Pancreas (tissue), 10 donors: Measurements from ENCODE around the gene SUCO. TPM values are rescaled to one million over a fixed set of nuclear protein-coding genes. Genes with fewer than 3 reads are reported as not detected.
A peak's percentile ranks its signal among the peaks of the same experiment; 100 is the strongest.

ENCODE experiments used
- ATAC-seq, 4 donors: fragments of 200-7000 bp; cut with Tn5 transposase; one replicate each; pipeline versions ENCODE4 v1.8.0 to v1.9.1; 2020; ENCODE audit warnings: mild to moderate bottlenecking in 4 of 4, moderate library complexity in 4 of 4
- DNase-seq, 6 donors: peaks; one replicate each; pipeline ENCODE4 v3.0.0-alpha.2; 2020
- FAIRE-seq: peaks from 2 replicates; lab custom pipeline; 2012; peaks lifted over from hg19 to GRCh38; lab: Jason Lieb, UNC
- H3K27ac ChIP-seq, 4 donors: fragments of 200-600 bp; sonication (generic); 1 replicate in 3 of 4; 2 replicates in 1 of 4; pipeline versions ENCODE4 v1.5.0 to v1.8.0; 2020
- H3K27me3 ChIP-seq, 4 donors: fragments of 200-600 bp; one replicate each; pipeline ENCODE4 v1.8.0; 2021
- H3K36me3 ChIP-seq, 3 donors: fragments of 200-600 bp; sonication (generic) in 1 of 3; one replicate each; pipeline versions ENCODE4 v1.5.0 to v1.8.0; 2020 to 2021
- H3K4me1 ChIP-seq, 3 donors: fragments of 200-600 bp; one replicate each; pipeline ENCODE4 v1.8.0; 2021
- H3K4me3 ChIP-seq, 4 donors: fragments of 200-600 bp; sonication (generic) in 2 of 4; one replicate each; pipeline versions ENCODE4 v1.5.0 to v1.8.0; 2020 to 2021
- H3K9me3 ChIP-seq, 4 donors: fragments of 200-600 bp; one replicate each; pipeline ENCODE4 v1.8.0; 2021
- WGBS, 2 donors: extraction: QIAGEN DNeasy Blood & Tissue Kit; methylation state at CpG; one replicate each; pipeline ENCODE4 v1.1.7; 2013; 5-methylcytosine and 5-hydroxymethylcytosine counted together
- intact Hi-C, 3 donors: fragments of 100-400 bp; cut with DNase I; formaldehyde crosslinking; loops; one replicate each; pipeline versions ENCODE4 v1.11.1 to v1.14.2; 2022
- polyA plus RNA-seq, 2 donors: library from polyadenylated mRNA; stranded (reverse); fragments of 200-250 nt; gene quantifications; one replicate each; pipeline ENCODE4 v1.2.3, GENCODE V29; 2013
- total RNA-seq, 6 donors: library from RNA; stranded (reverse); fragmentation: NEBNext Ultra II Directional in 4 of 6; extraction: Animal tissue kit (Norgen Biotek cat#: 25700) in 4 of 6; gene quantifications; one replicate each; pipeline versions ENCODE4 v1.2.1 to v1.2.4, GENCODE V29; 2021 to 2023
- TF ChIP-seq, protein P1 (sequence below), 4 donors: fragments of 200-600 bp; sonication (generic) in 3 of 4; IDR thresholded peaks; one replicate each; pipeline versions ENCODE4 v1.5.0 to v1.8.0; 2021; ENCODE audit warnings: antibody characterized with exemption in 4 of 4
- donor health status: healthy with polysubstance abuse.
- donor health status: DM: no; HTN: no; CAD: no; lungs with moderate emphysema.
- donor health status: DM: no; HTN: no; CAD: no.
- donor health status: control.
- donor health status: control.
- donor health status: Bipolar disorder and iron deficiency.
- donor health status: DM: yes; HTN: yes; CAD: no.
- donor health status: DM: no; HTN: no; CAD: no.
- donor health status: DM: no; HTN: no; CAD: no.
- donor health status: DM: yes; HTN: yes; CAD: no.

Gene SUCO
- total and polyA plus RNA-seq, 8 donors = 16.6 to 79.8 (median 31.5) TPM

DNA sequence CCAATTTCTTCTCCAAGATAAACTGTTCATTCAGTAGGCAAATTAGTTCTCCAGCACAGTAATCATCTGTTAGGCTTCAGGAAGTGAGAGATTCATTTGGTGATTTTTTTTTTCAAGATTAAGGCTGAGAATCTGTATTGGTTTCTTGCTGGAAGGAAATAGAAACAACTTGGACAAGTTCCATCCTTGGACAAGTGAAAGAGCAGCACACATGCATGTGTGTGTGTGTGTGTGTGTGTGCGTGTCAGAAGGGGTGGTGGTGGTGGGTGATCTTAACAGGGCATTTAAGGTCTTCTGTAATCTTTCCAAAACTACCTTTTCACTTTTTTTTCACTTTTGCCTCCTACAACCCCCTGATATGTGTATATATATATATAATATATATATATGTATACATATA is 15.9 kb upstream of the SUCO start:
- H3K4me1 ChIP-seq = peaks cover 0 to 5% (median 0%) of the 10 kb centered on the region in 3 donors
- no peaks in the 10 kb centered on the region for H3K36me3 ChIP-seq
- intact Hi-C loops = no loop called here
- no peak for FAIRE-seq
- H3K27ac ChIP-seq = no peak overlapping the region
- ATAC-seq = no peak
- H3K27me3 ChIP-seq = no peaks in the 10 kb centered on the region
- no peak overlapping the region for H3K4me3 ChIP-seq
- WGBS, 2 donors = 70 to 92% methylated on average over 1 of the region's 1 CpG
- TF ChIP-seq, protein P1, sequence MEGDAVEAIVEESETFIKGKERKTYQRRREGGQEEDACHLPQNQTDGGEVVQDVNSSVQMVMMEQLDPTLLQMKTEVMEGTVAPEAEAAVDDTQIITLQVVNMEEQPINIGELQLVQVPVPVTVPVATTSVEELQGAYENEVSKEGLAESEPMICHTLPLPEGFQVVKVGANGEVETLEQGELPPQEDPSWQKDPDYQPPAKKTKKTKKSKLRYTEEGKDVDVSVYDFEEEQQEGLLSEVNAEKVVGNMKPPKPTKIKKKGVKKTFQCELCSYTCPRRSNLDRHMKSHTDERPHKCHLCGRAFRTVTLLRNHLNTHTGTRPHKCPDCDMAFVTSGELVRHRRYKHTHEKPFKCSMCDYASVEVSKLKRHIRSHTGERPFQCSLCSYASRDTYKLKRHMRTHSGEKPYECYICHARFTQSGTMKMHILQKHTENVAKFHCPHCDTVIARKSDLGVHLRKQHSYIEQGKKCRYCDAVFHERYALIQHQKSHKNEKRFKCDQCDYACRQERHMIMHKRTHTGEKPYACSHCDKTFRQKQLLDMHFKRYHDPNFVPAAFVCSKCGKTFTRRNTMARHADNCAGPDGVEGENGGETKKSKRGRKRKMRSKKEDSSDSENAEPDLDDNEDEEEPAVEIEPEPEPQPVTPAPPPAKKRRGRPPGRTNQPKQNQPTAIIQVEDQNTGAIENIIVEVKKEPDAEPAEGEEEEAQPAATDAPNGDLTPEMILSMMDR (IDR thresholded peaks at IDR 0.05) = no peak
- no peak for DNase-seq
- no peaks in the 10 kb centered on the region for H3K9me3 ChIP-seq

GRCh38 chr1:172517545-172517944 is 15.4 kb upstream of the SUCO start:
- WGBS, 2 donors = 54 to 60% methylated on average over 4 of the region's 4 CpGs
- no peak for ATAC-seq
- no peaks in the 10 kb centered on the region for H3K27me3 ChIP-seq

DNA sequence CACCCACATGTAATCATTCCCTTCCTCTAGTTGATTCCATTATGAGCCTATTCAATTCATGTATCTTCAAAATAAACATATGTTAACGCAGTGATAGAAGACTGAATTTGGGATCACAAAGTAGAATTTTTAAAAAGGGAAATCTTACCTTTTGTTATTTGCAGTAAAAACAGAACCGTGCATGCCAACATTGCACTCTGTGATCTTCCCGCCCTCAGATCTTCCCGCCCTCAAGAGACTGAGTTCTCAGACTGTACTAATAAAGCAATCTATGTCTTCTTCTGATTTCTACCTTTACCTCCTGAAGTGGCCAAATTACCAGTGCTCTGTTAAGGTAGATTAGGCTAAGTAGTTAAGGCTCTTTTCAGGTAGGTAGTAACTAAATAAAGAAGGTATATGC is 3.6 kb upstream of the SUCO start:
- Histone ChIP-seq H3K4me1 (peaks cover 0 to 6% (median 5%) of the 10 kb centered on the region in 3 donors), H3K36me3 (no peaks in the 10 kb centered on the region), H3K9me3 (no peaks in the 10 kb centered on the region), H3K27me3 (no peaks in the 10 kb centered on the region), H3K4me3 (no peak overlapping the region), H3K27ac (no peak overlapping the region)
- WGBS, 2 donors = 60 to 61% methylated on average over 4 of the region's 4 CpGs
- intact Hi-C loops = no loop called here
- ATAC-seq (no peak), FAIRE-seq (no peak), DNase-seq (no peak)
- TF ChIP-seq, protein P1 (IDR thresholded peaks at IDR 0.05) = no peak

More at GRCh38 chr1:172517545-172517944, 15.4 kb upstream of the SUCO start:
- Histone ChIP-seq H3K9me3 (no peaks in the 10 kb centered on the region), H3K4me1 (peaks cover 0 to 5% (median 0%) of the 10 kb centered on the region in 3 donors), H3K27ac (no peak overlapping the region), H3K4me3 (no peak overlapping the region), H3K36me3 (no peaks in the 10 kb centered on the region)
- TF ChIP-seq, protein P1 (IDR thresholded peaks at IDR 0.05) = no peak
- no peak for DNase-seq
- intact Hi-C loops = no loop called here
- FAIRE-seq = no peak

DNA sequence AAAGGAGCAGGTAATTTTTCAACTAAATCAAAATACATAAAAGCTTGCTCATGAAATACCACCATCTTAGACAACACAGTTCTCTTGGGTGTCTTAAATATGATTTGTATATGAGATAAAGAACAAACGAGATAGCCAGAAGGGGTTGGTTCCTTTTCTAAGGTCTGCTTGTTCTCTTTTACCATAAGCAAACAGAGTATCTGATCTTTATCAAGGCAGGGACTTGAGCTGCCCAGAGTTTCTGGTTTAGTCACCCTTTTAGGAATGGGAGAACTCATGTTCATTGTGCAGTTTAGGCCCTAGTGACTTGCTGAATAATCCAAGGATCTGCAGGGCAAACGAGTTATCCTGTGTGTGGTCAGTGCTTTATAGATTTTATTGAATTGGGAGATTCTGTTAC is 3.0 kb upstream of the SUCO start:
- FAIRE-seq (no peak), ATAC-seq (no peak), DNase-seq (no peak)
- WGBS, 2 donors = 43 to 53% methylated on average over 2 of the region's 2 CpGs
- Histone ChIP-seq H3K9me3 (no peaks in the 10 kb centered on the region), H3K4me3 (no peak overlapping the region), H3K27me3 (no peaks in the 10 kb centered on the region), H3K4me1 (peaks cover 0 to 6% (median 5%) of the 10 kb centered on the region in 3 donors), H3K27ac (no peak overlapping the region), H3K36me3 (no peaks in the 10 kb centered on the region)
- TF ChIP-seq, protein P1 (IDR thresholded peaks at IDR 0.05) = no peak
- intact Hi-C loops = no loop called here

DNA sequence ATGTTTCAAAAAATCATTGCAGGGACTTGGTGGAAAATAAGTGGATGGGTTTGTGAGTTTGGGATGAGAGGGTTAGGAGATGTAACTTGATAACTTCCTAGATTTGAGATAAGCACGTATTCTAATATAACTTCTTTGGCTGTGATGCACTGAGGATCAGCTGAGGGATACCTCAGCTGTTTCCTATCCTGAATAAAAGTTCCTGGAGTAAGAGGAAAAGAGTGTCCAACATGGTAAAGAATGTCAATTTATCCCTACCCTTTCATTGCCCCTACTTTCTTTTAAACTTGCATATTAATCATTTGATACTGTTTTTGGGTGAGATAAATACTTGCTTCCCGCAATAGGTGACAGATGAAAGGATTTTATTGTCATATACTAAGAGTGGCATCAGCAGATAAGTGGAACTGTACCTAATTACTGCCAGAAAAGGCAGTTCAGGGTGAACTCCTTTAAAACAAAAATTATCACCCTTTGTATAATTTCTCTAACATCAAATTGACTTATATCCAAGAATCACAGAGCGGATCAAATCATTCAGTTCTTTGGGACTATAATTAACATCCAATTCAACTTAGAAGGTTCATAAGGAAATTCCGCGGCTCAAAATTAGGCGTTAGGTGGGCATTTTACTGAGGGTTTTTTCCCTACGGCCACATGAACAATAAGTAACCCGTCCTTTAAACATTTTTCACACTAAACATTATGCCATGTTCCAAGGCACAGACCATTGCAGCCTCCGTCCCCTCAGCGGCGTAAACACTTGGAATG is 1.4 kb upstream of the SUCO start:
- Histone ChIP-seq H3K4me3 (peak overlapping the region; percentile 36 to 91 (median 62)), H3K27me3 (no peaks in the 10 kb centered on the region), H3K27ac (peak overlapping the region; percentile 98 to 100 (median 100)), H3K9me3 (no peaks in the 10 kb centered on the region), H3K36me3 (no peaks in the 10 kb centered on the region), H3K4me1 (peaks cover 0 to 15% (median 6%) of the 10 kb centered on the region in 3 donors)
- TF ChIP-seq, protein P1 (IDR thresholded peaks at IDR 0.05) = no peak
- FAIRE-seq (no peak), ATAC-seq (no peak), DNase-seq (no peak)
- intact Hi-C loops = no loop called here
- 1% methylated on average over 11 of the region's 11 CpGs for WGBS, 2 donors
